ENCODE measurements around the gene DPYSL5.
A peak's percentile ranks its signal among the peaks of the same experiment; 100 is the strongest.

The DPYSL5 gene

DNA sequence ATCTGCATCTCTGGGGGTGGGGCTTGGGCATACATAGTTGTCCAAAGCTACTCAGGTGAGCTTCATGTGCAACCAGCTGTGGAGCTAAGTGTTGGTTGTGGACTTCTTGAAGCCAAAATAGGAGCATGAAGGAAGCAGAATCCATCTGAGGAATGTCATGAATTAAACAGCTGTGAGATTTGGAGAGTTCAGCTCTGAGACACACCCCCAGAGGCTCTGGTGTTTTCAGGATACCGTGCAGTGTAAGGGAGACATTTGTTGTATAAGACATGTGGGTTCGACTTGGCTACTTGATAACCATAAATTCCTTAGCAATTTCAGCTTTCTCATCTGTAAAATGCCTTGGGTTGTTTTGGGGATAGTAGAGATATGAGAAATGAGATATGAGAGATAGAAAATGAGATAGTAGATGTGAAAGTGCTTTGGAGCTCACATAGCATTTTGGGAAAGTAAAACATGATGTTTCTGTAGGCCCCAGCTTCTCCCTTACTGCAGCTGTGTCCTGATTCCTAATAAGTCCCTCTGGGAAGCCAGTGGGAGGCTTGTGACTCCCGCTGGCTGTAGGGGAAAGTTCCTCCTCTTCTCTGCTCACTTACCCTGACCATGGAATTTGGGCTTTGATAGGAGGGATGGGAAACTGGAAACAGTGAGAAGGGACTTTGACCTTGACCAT, 50.0 kb downstream of the DPYSL5 start:
- no peak for DNase-seq
- intact Hi-C loops (cut with DNase I) = no loop called here

DNA sequence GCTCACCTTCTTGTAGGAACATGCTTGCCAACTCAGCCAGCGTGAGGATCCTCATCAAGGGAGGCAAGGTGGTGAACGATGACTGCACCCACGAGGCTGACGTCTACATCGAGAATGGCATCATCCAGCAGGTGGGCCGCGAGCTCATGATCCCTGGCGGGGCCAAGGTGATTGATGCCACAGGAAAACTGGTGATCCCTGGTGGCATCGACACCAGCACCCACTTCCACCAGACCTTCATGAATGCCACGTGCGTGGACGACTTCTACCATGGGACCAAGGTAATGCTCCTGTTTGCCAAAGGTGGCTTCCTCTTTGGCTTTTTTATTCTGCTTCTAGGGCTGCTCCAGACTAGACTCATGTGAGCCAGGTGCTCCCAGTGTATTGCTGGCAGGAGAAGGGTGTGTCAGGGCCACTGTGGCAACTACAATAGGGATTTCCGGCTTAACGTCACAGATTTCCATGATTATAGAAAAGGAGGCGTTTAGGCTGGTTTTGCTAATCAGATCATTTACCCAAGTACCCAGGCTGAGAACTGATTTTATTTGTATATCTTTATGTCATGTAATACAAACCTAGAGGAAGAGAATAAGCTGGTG, 50.6 kb downstream of the DPYSL5 start:
- DNase-seq = peak in 3 of 10 donors; percentile 13 to 65 (median 57)
- intact Hi-C loops (cut with DNase I) = no loop called here

DNA sequence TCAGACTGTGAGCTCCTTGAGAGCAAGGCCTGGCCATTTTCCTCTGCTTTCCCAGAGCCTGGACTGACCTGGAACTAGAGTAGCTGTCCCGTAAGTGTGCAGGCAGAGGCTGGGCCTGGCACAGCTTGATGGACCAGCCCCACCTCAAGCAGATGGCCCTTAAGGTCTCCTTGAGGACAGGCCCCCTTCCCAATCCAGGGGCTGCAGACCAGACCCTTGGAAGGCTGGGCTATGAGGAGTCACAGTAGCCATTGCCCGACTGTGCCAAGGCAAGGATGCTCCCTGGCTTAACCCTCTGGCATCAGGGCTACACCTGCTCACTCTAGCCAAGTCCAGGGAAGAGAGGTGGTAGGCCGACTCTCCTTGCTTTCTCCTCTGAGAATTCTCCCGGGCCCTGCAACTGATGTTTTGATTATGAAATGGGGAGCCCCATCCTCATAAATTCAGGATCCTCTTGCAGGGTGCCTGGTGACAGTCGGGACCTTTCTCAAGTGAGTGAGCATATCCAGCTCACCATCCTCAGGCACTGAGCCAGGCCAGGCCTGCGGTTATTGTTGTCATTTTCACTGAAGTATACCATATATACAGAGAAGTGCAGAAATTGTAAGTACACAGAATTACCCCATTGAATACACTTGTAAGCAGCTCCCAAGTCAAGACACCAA, 51.7 kb downstream of the DPYSL5 start:
- intact Hi-C loops (cut with DNase I) = no loop called here
- DNase-seq = peak in 2 of 10 donors; percentile 11 to 56

DNA sequence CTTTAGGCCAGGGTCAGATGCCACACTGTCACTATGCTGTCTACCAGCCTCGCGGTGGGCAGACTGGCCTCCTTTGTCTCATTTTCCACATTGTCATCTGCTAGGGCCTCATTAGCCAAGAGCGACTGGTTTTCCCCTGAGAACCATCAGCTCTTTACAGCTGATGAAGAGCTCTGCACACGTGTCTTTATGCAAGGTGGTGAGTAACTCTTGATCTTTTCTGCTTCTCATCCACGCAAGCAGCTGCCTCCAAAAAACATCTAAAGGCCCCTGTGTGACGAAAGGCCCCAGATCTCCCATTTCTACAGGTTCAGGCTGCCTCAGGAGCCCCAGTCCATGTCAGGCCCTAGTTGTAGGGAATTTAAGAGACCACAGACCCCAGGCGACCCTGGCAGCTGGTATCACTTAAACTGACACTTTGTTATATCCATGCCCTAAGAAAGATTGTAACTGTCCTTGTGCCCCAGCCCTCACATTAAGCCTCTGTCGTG, 52.9 kb downstream of the DPYSL5 start:
- DNase-seq = peak in 2 of 10 donors; percentile 16 to 60
- intact Hi-C loops (cut with DNase I) = no loop called here

DNA sequence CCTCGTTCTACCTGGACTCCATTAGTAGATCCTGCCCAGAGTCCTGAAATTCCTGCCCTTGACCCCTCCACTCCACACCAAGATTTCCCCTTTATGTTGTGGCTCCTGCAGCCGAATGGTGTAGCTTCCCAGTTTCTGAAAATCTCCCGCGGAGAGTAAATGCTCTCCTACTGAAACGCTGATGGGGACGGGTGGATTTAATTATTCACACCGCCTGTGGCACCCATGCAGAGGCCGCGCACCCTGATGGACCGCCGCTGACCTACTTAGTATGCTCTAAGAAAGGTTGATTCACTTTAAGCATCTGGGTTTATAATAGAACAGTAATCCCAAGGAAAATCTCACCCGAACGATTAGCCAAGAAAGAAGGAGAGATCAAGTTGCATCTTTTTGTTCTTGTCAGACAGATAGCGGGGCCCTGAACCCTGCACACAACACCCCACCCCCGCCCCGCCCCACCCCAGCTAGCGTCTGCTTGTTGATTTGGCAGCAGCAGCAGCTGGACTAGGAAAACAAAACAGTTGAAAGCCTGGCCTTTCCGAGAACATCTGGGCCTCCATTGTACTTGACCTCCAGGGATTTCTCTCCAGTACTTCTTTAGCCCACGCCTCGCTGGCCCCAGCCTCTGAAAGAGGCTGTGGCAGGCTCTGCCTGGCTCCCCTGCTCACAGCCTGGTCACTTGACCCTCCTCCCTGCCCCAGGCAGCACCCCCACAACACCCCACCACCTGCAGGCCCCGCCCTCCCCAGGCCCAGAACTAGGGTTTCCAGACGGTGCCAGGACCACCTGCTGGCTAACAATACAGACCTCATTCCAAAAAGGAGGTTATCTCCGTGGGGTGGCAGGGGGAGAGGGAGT, 53.6 kb downstream of the DPYSL5 start:
- peak in 5 of 10 donors; percentile 33 to 91 (median 66) for DNase-seq
- intact Hi-C loops (cut with DNase I) = no loop called here

DNA sequence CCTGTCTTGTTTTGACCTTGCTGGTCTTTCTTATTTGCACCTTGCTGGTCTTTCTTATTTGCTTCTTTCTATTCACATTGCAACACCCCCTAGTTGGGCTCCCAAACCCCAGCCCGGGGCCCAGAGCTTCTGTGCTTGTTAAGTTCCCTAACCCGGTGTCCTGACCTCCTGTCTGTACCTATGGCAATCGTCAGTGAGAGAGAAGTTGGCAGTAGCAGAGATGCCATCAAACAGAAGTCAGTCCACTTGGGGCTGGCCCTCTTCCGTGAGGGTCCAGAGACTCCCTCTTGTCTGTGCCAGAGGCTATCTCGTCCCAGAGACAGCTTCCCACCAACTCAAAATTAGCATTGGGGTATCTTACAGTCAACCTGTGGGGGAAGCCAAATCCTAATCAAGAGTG, 55.7 kb downstream of the DPYSL5 start:
- DNase-seq = peak in 2 of 10 donors; percentile 27 to 35
- intact Hi-C loops (cut with DNase I) = no loop called here

DNA sequence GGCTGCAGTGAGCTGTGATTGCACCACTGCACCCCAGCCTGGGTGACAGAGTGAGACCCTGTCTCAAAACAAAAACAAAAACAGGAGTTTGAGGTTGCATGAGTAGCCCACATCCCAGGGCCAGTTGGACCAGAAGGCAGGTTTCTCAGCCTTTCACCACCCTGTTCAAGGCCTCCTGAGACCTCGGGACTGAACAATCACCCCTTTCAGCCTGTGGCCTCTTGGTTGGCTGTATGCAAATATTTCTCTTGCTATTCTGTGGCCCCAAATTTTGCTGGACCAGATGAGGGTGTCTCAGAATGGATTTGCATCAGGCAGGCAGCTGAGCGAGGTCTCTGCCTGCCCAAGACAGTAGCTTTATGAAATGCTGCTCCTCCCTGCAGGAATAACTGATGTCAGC, 56.9 kb downstream of the DPYSL5 start:
- peak in 1 of 10 donors; percentile 54 for DNase-seq
- intact Hi-C loops (cut with DNase I) = no loop called here

DNA sequence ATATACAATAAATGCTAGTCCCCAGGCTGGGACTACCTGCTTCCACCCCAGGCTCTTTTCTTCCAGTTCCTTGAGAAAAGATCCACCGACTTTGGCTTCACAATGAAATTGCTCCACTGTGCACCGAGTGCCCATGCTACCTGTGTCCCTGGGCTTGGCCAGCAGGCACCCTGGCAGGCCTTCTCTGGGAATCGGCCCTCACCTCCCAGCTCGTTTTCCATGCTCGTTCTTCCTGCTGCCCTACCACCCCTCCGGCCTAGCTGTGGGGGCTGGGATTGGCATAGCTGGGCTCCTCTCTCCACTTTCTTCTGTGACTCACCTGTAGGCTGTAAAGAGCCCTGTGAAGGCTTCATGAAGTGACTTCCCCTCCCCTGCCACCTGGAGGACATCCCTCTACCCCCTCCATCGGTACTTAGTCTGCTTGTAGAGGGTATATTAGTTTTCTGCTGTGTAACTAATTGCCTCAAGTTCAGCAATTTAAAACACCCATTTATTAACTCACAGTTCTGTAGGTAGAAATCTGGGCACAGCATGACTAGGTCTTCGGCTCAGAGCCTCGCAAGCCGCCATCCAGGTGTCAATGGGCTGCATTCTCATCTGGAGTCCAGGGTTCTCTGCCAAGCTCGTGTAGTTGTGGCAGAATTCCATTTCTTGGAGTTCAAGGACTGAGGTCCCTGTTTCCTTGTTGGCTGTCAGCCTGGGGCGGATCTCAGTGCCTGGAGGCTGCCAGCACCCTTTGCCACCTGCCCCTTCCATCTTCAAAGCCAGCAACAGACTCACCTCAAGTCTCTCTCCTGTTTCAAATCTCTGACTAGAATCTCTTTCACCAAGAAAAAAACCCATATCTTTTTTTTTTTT, 57.6 kb downstream of the DPYSL5 start:
- intact Hi-C loops (cut with DNase I) = no loop called here
- DNase-seq = peak in 2 of 10 donors; percentile 42 to 75

DNA sequence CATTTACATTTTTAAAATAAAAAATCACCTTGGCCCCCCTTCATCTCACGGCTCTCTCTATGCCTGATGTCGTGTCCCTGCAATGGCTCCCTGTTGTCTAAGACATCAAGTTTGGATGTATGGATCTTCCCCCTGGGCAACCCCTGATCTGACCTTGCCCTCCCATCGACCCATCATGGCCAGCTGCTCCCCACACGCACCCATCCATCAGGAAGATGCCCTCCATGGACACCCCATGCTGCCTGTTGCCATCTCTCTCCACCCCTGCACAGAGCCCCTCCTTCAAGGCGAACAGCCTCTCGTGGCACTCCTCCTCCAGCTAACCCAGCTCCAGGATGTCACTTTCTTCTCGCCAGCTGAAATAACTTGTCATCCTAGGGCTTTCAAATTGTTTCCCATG, 59.5 kb downstream of the DPYSL5 start:
- intact Hi-C loops (cut with DNase I) = no loop called here
- DNase-seq = peak in 2 of 10 donors; percentile 15 to 43

DNA sequence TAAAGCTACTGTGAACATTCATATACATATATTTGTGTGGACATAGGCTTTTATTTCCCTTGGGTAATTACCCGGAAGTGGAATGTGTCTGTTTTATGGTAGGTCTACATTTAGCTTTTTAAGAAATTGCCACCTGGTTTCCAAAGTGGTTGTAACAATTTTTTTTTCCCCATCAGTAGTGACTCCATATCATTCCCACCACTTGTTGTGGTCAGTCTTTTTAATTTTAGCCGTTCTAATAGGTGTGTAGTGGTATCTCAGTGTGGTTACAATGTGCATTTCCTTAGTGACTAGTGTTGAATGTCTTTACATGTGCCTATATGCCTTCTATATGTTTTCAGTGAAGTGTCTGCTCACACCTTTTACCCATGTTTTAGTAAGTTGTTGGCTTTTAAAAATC, 62.2 kb downstream of the DPYSL5 start:
- intact Hi-C loops (cut with DNase I) = no loop called here
- no peak for DNase-seq

DNA sequence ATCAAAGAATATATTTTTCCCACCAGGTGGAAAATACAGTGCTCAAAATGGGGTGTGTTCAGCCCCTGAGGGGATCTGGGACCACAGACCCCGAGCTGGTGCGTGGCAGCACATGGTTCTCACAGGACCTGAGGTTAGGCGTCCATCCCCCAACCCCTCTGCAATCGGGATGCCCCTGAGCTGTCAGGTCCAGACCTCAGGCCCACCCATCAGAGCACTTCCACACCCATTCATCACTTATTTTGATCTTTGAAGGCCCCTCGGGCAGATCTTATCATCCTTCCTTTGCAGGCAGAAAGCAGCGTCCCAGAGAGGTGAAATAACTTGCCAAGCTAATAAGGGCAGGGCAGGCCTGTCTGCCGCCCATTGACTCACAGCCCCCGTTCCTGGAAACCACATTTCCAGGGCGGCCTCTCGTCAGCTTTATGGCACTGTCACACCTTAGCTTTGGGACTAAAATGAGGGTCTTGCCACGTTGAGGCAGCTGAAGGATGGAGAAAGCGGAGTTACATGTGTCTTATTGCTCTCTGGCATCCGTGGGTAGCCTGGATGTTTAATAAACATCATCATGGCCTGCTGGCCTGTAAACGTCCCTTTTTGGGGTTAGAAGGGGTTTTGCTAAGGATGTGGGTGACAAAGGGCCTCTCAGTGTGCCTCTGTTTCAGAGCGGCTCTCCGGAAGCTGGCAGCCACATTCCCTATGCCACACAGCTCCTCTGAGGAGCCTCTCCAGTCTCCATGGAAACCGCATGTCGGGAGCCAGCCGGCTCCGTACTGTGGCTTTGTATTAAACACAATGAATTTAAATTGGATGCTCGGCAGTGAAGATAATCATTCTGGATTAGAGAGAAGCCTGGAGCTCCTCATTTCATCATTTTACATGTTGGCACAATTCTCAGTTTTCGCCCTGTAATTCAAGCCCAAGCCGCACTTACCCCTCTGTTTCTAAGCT, 64.3 kb downstream of the DPYSL5 start:
- intact Hi-C loops (cut with DNase I) = no loop called here
- peak; percentile 75 to 98 (median 84) for DNase-seq

DNA sequence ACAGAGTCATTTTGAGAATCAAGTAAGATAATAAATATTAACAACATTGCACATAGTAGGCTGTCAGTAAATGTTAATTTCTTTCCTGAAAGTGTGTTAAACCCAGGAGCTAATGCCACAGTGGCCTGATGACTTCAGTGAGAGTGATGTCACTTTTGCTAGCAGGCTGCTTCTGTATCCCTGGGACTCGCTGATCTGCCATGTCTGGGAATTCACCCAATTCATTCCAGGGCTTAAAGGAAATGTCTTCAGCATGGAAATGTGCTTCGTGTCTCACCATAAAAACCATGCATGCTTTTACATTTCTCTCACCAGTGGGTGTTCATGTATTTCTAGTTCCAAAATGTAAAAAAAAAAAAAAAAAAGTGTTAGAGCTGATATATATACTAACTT, 65.7 kb downstream of the DPYSL5 start:
- intact Hi-C loops (cut with DNase I) = no loop called here
- peak in 2 of 10 donors; percentile 39 to 57 for DNase-seq

DNA sequence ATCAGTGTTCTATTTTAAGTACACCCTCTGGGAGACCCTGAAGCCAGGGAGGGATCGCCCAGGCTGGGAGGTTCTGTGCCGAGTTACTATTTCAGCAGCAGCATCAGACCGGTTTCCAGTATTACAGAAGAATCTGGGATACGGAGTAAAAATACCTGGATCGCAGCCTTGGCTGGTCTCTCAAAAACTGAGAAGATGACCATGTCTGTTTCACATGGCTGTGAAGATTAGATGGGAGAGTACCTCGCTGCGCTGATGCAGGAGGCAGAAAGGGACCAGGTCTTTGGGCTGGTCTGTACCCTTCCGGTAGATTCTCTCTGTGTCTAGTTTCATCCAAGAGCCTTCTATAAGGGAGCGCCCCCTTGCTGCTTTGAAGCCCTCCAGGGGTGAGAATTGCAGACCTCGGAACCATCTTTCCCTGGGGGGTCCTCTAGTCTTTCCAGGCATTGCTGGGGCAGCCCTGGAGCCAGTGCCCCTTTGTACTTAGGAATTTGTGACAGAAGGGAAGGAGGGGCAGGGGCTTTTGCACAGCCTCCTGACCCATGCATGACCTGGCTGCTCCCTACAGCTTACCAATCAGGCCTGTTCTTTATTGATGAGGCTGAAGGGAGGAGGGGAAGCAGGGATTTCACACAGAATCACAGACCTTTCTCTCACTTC, 66.2 kb downstream of the DPYSL5 start:
- intact Hi-C loops (cut with DNase I) = no loop called here
- DNase-seq = peak in 1 of 10 donors; percentile 84

DNA sequence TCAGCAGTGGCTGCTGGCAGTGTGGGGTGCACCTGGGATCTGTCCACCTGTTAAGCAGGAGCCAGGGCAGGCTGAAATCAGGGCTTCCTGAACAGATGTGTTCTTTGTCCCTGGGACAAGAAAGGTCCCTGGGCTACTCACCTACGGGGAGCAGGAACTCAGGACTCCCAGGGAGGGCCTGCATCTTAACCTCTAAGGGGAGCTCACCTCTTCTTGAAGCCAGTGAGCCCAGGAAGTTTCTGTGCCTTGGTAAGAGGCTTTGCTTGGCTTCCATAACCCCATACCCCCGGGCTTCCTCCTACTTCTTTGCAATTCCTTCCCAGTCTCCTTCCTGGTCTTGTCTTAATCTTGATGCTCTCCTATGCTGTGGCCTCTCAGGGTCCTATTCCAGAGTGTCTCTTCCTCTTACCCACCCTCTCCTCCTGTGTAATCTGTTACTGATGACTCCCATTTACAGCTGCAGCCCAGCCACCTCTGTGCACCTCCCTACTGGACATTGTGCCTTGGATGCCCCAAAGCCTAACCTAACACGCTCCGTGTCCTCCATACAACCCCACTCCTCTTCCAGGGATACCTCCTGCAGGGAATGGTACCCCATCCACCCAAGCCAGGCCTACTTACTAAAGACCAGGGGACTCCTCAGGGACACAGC, 66.9 kb downstream of the DPYSL5 start:
- peak in 1 of 10 donors; percentile 29 for DNase-seq
- intact Hi-C loops (cut with DNase I) = no loop called here

DNA sequence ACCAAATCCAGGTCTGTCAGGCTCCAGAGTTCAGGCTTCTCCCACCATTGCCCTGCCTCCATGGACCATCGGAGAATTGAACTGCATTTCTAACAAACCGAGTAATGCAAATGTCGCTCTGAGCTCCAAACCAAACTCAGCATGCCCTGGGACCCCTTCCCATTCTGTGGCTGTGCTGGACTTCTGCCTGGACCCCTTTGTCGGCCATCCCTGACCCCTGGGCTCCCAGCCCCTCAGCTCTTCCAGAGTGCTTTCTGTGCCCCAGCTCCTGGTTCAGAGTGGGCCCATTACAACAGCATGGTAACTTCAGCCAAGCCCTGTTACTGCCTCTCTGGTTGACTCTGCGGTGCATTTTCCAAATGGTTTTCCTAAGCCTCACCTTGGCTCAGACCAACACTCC, 67.4 kb downstream of the DPYSL5 start:
- intact Hi-C loops (cut with DNase I) = no loop called here

DNA sequence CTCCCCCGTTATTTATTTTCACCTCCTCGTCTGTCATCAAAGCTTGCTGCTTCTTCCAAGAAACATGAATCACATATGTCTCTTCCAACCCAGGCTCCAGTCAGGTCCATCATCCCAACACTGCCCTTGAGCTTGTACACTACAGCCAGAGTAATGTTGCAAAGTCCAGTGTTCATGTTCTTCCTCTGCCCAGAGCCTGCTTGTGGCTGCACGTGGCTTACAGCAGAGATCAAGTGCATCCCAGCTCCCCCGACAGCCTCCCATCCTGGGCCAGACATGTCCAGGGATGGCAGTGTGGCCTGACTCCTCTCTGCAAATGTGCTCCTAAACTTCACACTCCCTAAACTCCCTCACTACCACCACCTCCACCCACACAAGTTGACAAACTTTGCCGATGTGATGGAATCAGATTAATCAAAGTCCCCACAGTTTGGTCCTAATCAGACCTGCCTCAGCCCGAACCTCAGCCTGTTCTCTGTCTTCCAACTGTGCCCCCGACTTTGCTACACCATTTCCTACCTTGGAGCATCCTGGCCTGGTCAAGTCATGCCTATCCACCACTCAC, 68.3 kb downstream of the DPYSL5 start:
- DNase-seq = peak in 1 of 10 donors; percentile 65
- intact Hi-C loops (cut with DNase I) = no loop called here

More for the DNA sequence above, 67.4 kb downstream of the DPYSL5 start:
- DNase-seq = peak in 1 of 10 donors; percentile 61
